Caco-2 (cell line): ENCODE results near the gene TJP2. TPM values are rescaled to one million over a fixed set of nuclear protein-coding genes. Genes with fewer than 3 reads are reported as not detected.

Source experiments
- BruUV-seq: library from RNA; stranded (reverse); fragments of 400-500 nt; replicated peaks from 2 replicates; lab custom pipeline; 2021; lab: Mats Ljungman, UMichigan
- CTCF ChIA-PET: fragments of 300-600 bp; sonication (Branson Sonifier 250); formaldehyde crosslinking; loops from one replicate; lab custom pipeline; 2022; ENCODE audit warnings: antibody characterized with exemption; lab: Charles Lee
- POLR2A ChIA-PET: fragments of 300-600 bp; sonication (Branson Sonifier 250); formaldehyde crosslinking; loops from one replicate; lab custom pipeline; 2022; ENCODE audit warnings: antibody characterized with exemption; lab: Charles Lee
- DNase-seq, 2 experiments: peaks; one replicate each; pipeline versions ENCODE4 v3.0.0 to v3.0.0-alpha.2; 2020 to 2022
- H3K27me3 ChIP-seq: replicated peaks from 2 replicates; pipeline ENCODE4 v1.6.0; 2011; ENCODE audit warnings: low read length; ENCODE audit not compliant: control insufficient read depth, insufficient read depth
- H3K36me3 ChIP-seq: 2 replicates; pipeline ENCODE4 v1.5.1; 2011; ENCODE audit warnings: low read length; ENCODE audit not compliant: control insufficient read depth, insufficient read depth
- H3K4me1 ChIP-seq: fragments of 250-450 bp; sonication (Bioruptor Pico); 2 replicates; pipeline ENCODE4 v1.5.1; 2020; ENCODE audit warnings: mild to moderate bottlenecking
- H3K4me3 ChIP-seq: 2 replicates; pipeline ENCODE4 v1.5.1; 2011; ENCODE audit warnings: low read depth, mild to moderate bottlenecking, control low read depth, low read length
- H3K9me3 ChIP-seq: fragments of 250-450 bp; sonication (Bioruptor Pico); 2 replicates; pipeline ENCODE4 v1.5.1; 2020; ENCODE audit warnings: mild to moderate bottlenecking, moderate library complexity
- H3K27ac Mint-ChIP-seq: one replicate; pipeline ENCODE4 v1.8.0; 2022; ENCODE audit warnings: mixed read lengths; ENCODE audit not compliant: unreplicated experiment
- H3K27me3 Mint-ChIP-seq: one replicate; pipeline ENCODE4 v1.8.0; 2022; ENCODE audit warnings: mixed read lengths; ENCODE audit not compliant: insufficient read depth, unreplicated experiment
- H3K36me3 Mint-ChIP-seq: one replicate; pipeline ENCODE4 v1.8.0; 2022; ENCODE audit warnings: mild to moderate bottlenecking, mixed read lengths; ENCODE audit not compliant: insufficient read depth, unreplicated experiment
- H3K4me1 Mint-ChIP-seq: one replicate; pipeline ENCODE4 v1.8.0; 2022; ENCODE audit warnings: low read depth, mixed read lengths; ENCODE audit not compliant: unreplicated experiment
- H3K4me3 Mint-ChIP-seq: one replicate; pipeline ENCODE4 v1.8.0; 2022; ENCODE audit warnings: mild to moderate bottlenecking, moderate library complexity, mixed read lengths; ENCODE audit not compliant: unreplicated experiment
- H3K9me3 Mint-ChIP-seq: one replicate; pipeline ENCODE4 v1.8.0; 2022; ENCODE audit warnings: mixed read lengths; ENCODE audit not compliant: unreplicated experiment
- intact Hi-C: fragments of 100-400 bp; cut with micrococcal nuclease; formaldehyde crosslinking; loops from one replicate; pipeline ENCODE4 v1.10.0; 2022; ENCODE audit not compliant: unreplicated experiment
- total RNA-seq: library from RNA; stranded (reverse); gene quantifications from 2 replicates; pipeline ENCODE4 v1.2.3, GENCODE V29; 2022
- TF ChIP-seq, protein P1 (sequence below), 2 experiments: fragments of 200-600 bp in 1 of 2; IDR thresholded peaks; 1 replicate in 1 of 2; 2 replicates in 1 of 2; pipeline versions ENCODE4 v1.5.1 to v1.8.0; 2011 to 2022; ENCODE audit warnings: antibody characterized with exemption in 1 of 2, control low read depth in 1 of 2, inconsistent platforms in 1 of 2, low read depth in 1 of 2, low read length in 1 of 2, mild to moderate bottlenecking in 1 of 2, moderate library complexity in 1 of 2; ENCODE audit not compliant: insufficient read depth in 1 of 2, severe bottlenecking in 1 of 2, unreplicated experiment in 1 of 2

Gene TJP2
- total RNA-seq, 1 experiment from 2014 or later: 36.7 TPM

DNA sequence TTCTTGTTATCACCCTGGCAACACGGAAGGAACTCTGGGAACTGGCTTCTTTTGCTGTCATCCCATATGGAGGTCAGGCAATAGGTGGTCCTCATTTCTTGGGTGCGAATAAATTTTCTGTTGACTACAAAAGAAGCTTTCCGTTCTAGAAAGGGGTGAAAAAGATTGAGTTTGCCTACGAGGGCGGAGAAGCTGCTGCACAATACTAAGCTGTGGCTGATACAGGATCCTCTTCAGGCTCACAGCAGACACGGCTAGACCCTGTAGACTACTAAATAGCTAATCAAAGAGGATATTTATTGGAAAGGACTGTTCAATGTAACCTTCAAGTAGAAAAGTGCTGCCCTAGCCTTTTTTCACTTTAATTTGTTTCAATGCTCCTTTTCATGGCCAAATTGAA lies 58.1 kb downstream of the TJP2 start:
- no peak overlapping the region for H3K27ac Mint-ChIP-seq
- no peak overlapping the region for H3K4me3 ChIP-seq
- no peaks in the 10 kb centered on the region for H3K36me3 ChIP-seq
- intact Hi-C loops: no loop called here
- H3K36me3 Mint-ChIP-seq: peaks cover 21% of the 10 kb centered on the region
- no peak for DNase-seq
- CTCF ChIA-PET: no interaction called here
- H3K4me1 ChIP-seq: no peaks in the 10 kb centered on the region
- no TSS peak for BruUV-seq
- no peaks in the 10 kb centered on the region for H3K4me1 Mint-ChIP-seq
- H3K9me3 ChIP-seq: no peaks in the 10 kb centered on the region
- no peak overlapping the region for H3K4me3 Mint-ChIP-seq
- H3K27me3 Mint-ChIP-seq: no peaks in the 10 kb centered on the region
- POLR2A ChIA-PET: no interaction called here
- H3K9me3 Mint-ChIP-seq: no peaks in the 10 kb centered on the region
- TF ChIP-seq, protein P1, sequence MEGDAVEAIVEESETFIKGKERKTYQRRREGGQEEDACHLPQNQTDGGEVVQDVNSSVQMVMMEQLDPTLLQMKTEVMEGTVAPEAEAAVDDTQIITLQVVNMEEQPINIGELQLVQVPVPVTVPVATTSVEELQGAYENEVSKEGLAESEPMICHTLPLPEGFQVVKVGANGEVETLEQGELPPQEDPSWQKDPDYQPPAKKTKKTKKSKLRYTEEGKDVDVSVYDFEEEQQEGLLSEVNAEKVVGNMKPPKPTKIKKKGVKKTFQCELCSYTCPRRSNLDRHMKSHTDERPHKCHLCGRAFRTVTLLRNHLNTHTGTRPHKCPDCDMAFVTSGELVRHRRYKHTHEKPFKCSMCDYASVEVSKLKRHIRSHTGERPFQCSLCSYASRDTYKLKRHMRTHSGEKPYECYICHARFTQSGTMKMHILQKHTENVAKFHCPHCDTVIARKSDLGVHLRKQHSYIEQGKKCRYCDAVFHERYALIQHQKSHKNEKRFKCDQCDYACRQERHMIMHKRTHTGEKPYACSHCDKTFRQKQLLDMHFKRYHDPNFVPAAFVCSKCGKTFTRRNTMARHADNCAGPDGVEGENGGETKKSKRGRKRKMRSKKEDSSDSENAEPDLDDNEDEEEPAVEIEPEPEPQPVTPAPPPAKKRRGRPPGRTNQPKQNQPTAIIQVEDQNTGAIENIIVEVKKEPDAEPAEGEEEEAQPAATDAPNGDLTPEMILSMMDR (IDR thresholded peaks at IDR 0.05; ENCODE audit: insufficient read depth in 1 of 2, low read depth in 1 of 2, low read length in 1 of 2, severe bottlenecking in 1 of 2, unreplicated experiment in 1 of 2): no peak
- no peaks in the 10 kb centered on the region for H3K27me3 ChIP-seq

DNA sequence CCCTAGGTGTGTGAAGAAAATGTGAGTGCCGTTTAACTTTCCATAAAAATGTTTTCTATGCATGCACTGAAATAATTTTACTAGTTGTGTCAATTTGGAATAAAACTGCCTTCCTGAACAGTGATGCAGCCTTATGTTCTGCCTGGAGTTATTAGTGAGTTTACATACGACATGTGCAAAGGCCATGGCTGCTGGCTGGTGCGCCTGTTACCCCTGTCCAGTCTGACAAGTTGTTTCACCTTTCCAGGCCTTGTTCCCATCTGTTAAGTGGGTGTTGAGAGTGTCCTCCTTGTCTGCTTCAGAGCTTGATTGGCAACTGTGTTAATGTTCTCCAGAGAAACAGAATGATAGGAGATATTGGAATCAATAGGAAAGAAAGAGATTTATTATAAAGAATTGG lies 60.6 kb downstream of the TJP2 start:
- Histone ChIP-seq H3K4me1 (no peaks in the 10 kb centered on the region), H3K36me3 (no peaks in the 10 kb centered on the region), H3K27me3 (no peaks in the 10 kb centered on the region), H3K9me3 (no peaks in the 10 kb centered on the region), H3K4me3 (no peak overlapping the region)
- no TSS peak for BruUV-seq
- Mint-ChIP-seq H3K27me3 (no peaks in the 10 kb centered on the region), H3K27ac (no peak overlapping the region), H3K36me3 (peaks cover 29% of the 10 kb centered on the region), H3K4me1 (no peaks in the 10 kb centered on the region), H3K9me3 (no peaks in the 10 kb centered on the region), H3K4me3 (no peak overlapping the region)
- ChIA-PET POLR2A (no interaction called here), CTCF (no interaction called here)
- DNase-seq: no peak
- intact Hi-C loops: no loop called here
- TF ChIP-seq, protein P1 (IDR thresholded peaks at IDR 0.05; ENCODE audit: insufficient read depth in 1 of 2, low read depth in 1 of 2, low read length in 1 of 2, severe bottlenecking in 1 of 2, unreplicated experiment in 1 of 2): no peak

DNA sequence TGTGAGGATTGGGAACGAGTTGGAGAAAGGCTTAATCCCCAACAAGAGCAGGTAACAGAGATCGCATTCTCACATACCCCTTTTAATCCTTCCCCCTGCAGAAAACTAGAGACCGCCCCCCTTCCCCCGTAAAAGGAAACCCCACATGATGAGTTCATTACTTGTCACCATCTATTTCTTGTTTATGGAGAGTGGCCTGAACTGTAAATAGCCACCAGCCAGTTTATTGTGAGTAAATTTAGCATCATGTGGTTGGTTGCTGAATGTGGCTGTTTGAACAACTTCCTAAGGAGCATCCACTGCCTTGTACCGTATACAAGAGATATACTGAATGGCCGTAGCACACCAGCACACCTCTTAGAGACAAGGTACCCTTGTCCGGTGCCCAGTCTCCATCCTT lies 62.1 kb downstream of the TJP2 start:
- H3K27me3 ChIP-seq: no peaks in the 10 kb centered on the region
- H3K4me3 ChIP-seq: no peak overlapping the region
- no peak overlapping the region for H3K4me3 Mint-ChIP-seq
- no peaks in the 10 kb centered on the region for H3K4me1 Mint-ChIP-seq
- no peaks in the 10 kb centered on the region for H3K36me3 ChIP-seq
- ChIA-PET CTCF (no interaction called here), POLR2A (no interaction called here)
- H3K9me3 Mint-ChIP-seq: no peaks in the 10 kb centered on the region
- no peak for DNase-seq
- H3K4me1 ChIP-seq: no peaks in the 10 kb centered on the region
- no peak overlapping the region for H3K27ac Mint-ChIP-seq
- no peaks in the 10 kb centered on the region for H3K9me3 ChIP-seq
- TF ChIP-seq, protein P1 (IDR thresholded peaks at IDR 0.05; ENCODE audit: insufficient read depth in 1 of 2, low read depth in 1 of 2, low read length in 1 of 2, severe bottlenecking in 1 of 2, unreplicated experiment in 1 of 2): no peak
- intact Hi-C loops: no loop called here
- H3K27me3 Mint-ChIP-seq: no peaks in the 10 kb centered on the region
- peaks cover 29% of the 10 kb centered on the region for H3K36me3 Mint-ChIP-seq
- no TSS peak for BruUV-seq
